GM18867 (cell line): ENCODE data around the gene CDH23.
A peak's percentile ranks its signal among the peaks of the same experiment; 100 is the strongest.

Source experiments
- ATAC-seq: cut with Tn5 transposase; IDR thresholded peaks from one replicate; pipeline ENCODE4 v1.9.1; 2021; ENCODE audit warnings: mild to moderate bottlenecking, moderate library complexity; ENCODE audit not compliant: unreplicated experiment

CDH23 gene

GRCh38 chr10:71837098-71837827, 440.5 kb downstream of the CDH23 start:
- no peak for ATAC-seq

- ATAC-seq, result no peak
These were observed 441.8 kb downstream of the CDH23 start for GRCh38 chr10:71838264-71839211.

- no peak for ATAC-seq
These were observed 443.6 kb downstream of the CDH23 start for GRCh38 chr10:71840177-71840957.

- ATAC-seq, result no peak
These were observed 444.2 kb downstream of the CDH23 start for GRCh38 chr10:71840958-71841335.

- ATAC-seq, result no peak
These were observed 445.7 kb downstream of the CDH23 start for GRCh38 chr10:71842422-71842821.

- no peak for ATAC-seq
These were observed 446.4 kb downstream of the CDH23 start for GRCh38 chr10:71842856-71843686.

GRCh38 chr10:71844084-71844483, 447.4 kb downstream of the CDH23 start:
- ATAC-seq, result no peak

- ATAC-seq, result no peak
These were observed 448.0 kb downstream of the CDH23 start for GRCh38 chr10:71844695-71845094.

- no peak for ATAC-seq
These were observed 449.0 kb downstream of the CDH23 start for GRCh38 chr10:71845410-71846405.

GRCh38 chr10:71846816-71847215, 450.1 kb downstream of the CDH23 start:
- ATAC-seq, result no peak

GRCh38 chr10:71847418-71847817, 450.7 kb downstream of the CDH23 start:
- ATAC-seq, result no peak

GRCh38 chr10:71848325-71849275, 451.9 kb downstream of the CDH23 start:
- ATAC-seq, result no peak

- no peak for ATAC-seq
These were observed 452.8 kb downstream of the CDH23 start for GRCh38 chr10:71849461-71849908.

- ATAC-seq, result no peak
These were observed 453.5 kb downstream of the CDH23 start for GRCh38 chr10:71850021-71850742.

- ATAC-seq, result peak; percentile 91
These were observed 454.2 kb downstream of the CDH23 start, which contains the start of gene PSAP for GRCh38 chr10:71850743-71851464. TSS of gene PSAP (minus strand) at chr10:71851251. CDS start at chr10:71851221, 30 bp downstream.

- peak; percentile 21 for ATAC-seq
These were observed 454.9 kb downstream of the CDH23 start for GRCh38 chr10:71851465-71852095.
